HEK293 (cell line): Measurements from ENCODE around the gene UHRF2.
"Not testable (repeated sequence)": the region's sequence is repeated elsewhere in the genome, so short reads cannot be mapped to it uniquely, and the experiment has no call there.

Experiments
- KLF16 ChIP-seq: fragments of 450-650 bp; formaldehyde crosslinking; IDR thresholded peaks from 2 replicates; pipeline ENCODE4 v1.5.1; 2017; ENCODE audit warnings: missing biosample characterization, missing genetic modification characterization
- ZEB2 ChIP-seq: fragments of 450-650 bp; formaldehyde crosslinking; IDR thresholded peaks from 2 replicates; pipeline ENCODE4 v1.5.1; 2016; ENCODE audit warnings: missing biosample characterization, missing genetic modification characterization
- ZFHX2 ChIP-seq: fragments of 450-650 bp; formaldehyde crosslinking; conservative IDR thresholded peaks from 2 replicates; pipeline ENCODE4 v1.5.1; 2016; ENCODE audit warnings: missing biosample characterization, missing genetic modification characterization
- ZNF174 ChIP-seq: fragments of 450-650 bp; formaldehyde crosslinking; IDR thresholded peaks from 2 replicates; pipeline ENCODE4 v1.5.0; 2017; ENCODE audit warnings: missing biosample characterization, mild to moderate bottlenecking, missing genetic modification characterization
- ZNF23 ChIP-seq: fragments of 450-650 bp; formaldehyde crosslinking; IDR thresholded peaks from 2 replicates; pipeline ENCODE4 v1.5.1; 2016; ENCODE audit warnings: missing biosample characterization, missing genetic modification characterization, borderline replicate concordance
- ZNF274 ChIP-seq, 2 experiments: fragments of 200-500 bp in 1 of 2; fragments of 450-650 bp in 1 of 2; sonication (Bioruptor generic) in 1 of 2; formaldehyde crosslinking in 1 of 2; IDR thresholded peaks; 2 replicates each; pipeline versions ENCODE4 v1.5.1 to v1.6.1; 2014 to 2016; ENCODE audit warnings: borderline replicate concordance in 1 of 2, inconsistent platforms in 1 of 2, low read length in 1 of 2, missing biosample characterization in 1 of 2, missing genetic modification characterization in 1 of 2
- ZNF416 ChIP-seq: fragments of 450-650 bp; formaldehyde crosslinking; IDR thresholded peaks from 2 replicates; pipeline ENCODE4 v1.5.1; 2016; ENCODE audit warnings: missing biosample characterization, missing genetic modification characterization
- ZNF626 ChIP-seq: fragments of 450-650 bp; sonication (Bioruptor Pico); formaldehyde crosslinking; IDR thresholded peaks from 2 replicates; pipeline ENCODE4 v1.5.1; 2018; ENCODE audit warnings: missing biosample characterization, missing genetic modification characterization, inconsistent platforms
- ZNF76 ChIP-seq: fragments of 450-650 bp; formaldehyde crosslinking; IDR thresholded peaks from 2 replicates; pipeline ENCODE4; 2016; ENCODE audit warnings: low read depth, missing biosample characterization, missing genetic modification characterization, borderline replicate concordance
- TF ChIP-seq, protein P1 (sequence below): fragments of 450-650 bp; formaldehyde crosslinking; conservative IDR thresholded peaks from 2 replicates; pipeline ENCODE4 v1.5.1; 2016; ENCODE audit warnings: low read depth, missing biosample characterization, missing genetic modification characterization
- TF ChIP-seq, protein P2 (sequence below): fragments of 450-650 bp; formaldehyde crosslinking; IDR thresholded peaks from 2 replicates; pipeline ENCODE4 v1.5.1; 2016; ENCODE audit warnings: missing biosample characterization, missing genetic modification characterization

DNA sequence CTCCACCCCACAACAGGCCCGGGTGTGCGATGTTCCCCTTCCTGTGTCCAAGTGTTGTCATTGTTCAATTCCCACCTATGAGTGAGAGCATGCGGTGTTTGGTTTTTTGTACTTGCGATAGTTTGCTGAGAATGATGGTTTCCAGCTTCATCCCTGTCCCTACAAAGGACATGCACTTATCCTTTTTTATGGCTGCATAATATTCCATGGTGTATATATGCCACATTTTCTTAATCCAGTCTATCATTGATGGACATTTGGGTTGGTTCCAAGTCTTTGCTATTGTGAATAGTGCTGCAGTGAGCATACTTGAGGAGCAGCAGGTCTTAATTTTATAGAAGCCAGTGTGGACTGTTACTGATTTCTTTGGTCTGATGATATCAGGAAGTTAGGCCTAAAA lies 42.3 kb downstream of the UHRF2 start:
- TF ChIP-seq, protein P1, sequence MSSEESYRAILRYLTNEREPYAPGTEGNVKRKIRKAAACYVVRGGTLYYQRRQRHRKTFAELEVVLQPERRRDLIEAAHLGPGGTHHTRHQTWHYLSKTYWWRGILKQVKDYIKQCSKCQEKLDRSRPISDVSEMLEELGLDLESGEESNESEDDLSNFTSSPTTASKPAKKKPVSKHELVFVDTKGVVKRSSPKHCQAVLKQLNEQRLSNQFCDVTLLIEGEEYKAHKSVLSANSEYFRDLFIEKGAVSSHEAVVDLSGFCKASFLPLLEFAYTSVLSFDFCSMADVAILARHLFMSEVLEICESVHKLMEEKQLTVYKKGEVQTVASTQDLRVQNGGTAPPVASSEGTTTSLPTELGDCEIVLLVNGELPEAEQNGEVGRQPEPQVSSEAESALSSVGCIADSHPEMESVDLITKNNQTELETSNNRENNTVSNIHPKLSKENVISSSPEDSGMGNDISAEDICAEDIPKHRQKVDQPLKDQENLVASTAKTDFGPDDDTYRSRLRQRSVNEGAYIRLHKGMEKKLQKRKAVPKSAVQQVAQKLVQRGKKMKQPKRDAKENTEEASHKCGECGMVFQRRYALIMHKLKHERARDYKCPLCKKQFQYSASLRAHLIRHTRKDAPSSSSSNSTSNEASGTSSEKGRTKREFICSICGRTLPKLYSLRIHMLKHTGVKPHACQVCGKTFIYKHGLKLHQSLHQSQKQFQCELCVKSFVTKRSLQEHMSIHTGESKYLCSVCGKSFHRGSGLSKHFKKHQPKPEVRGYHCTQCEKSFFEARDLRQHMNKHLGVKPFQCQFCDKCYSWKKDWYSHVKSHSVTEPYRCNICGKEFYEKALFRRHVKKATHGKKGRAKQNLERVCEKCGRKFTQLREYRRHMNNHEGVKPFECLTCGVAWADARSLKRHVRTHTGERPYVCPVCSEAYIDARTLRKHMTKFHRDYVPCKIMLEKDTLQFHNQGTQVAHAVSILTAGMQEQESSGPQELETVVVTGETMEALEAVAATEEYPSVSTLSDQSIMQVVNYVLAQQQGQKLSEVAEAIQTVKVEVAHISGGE: not testable (repeated sequence)
- not testable (repeated sequence) for TF ChIP-seq ZNF174 (tag by site-specific recombination); ZNF274 (IDR thresholded peaks at IDR 0.05; ENCODE audit: low read length); ZNF274 (tag by site-specific recombination; IDR thresholded peaks at IDR 0.05; ENCODE audit: borderline replicate concordance); ZNF626 (tag by site-specific recombination); ZNF416; ZEB2 (tag by site-specific recombination); KLF16 (tag by site-specific recombination); ZFHX2; ZNF76 (tag by site-specific recombination); ZNF23
- TF ChIP-seq, protein P2, sequence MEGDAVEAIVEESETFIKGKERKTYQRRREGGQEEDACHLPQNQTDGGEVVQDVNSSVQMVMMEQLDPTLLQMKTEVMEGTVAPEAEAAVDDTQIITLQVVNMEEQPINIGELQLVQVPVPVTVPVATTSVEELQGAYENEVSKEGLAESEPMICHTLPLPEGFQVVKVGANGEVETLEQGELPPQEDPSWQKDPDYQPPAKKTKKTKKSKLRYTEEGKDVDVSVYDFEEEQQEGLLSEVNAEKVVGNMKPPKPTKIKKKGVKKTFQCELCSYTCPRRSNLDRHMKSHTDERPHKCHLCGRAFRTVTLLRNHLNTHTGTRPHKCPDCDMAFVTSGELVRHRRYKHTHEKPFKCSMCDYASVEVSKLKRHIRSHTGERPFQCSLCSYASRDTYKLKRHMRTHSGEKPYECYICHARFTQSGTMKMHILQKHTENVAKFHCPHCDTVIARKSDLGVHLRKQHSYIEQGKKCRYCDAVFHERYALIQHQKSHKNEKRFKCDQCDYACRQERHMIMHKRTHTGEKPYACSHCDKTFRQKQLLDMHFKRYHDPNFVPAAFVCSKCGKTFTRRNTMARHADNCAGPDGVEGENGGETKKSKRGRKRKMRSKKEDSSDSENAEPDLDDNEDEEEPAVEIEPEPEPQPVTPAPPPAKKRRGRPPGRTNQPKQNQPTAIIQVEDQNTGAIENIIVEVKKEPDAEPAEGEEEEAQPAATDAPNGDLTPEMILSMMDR (tag by site-specific recombination): not testable (repeated sequence)
